WTC11 (cell line): ENCODE measurements around the gene AASS. TPM values are rescaled to one million over a fixed set of nuclear protein-coding genes. Genes with fewer than 3 reads are reported as not detected.

ENCODE experiments used
- ATAC-seq: fragments of 200-7000 bp; cut with Tn5 transposase; 2 replicates; pipeline ENCODE4 v1.10.0; 2021; ENCODE audit warnings: mild to moderate bottlenecking, moderate library complexity
- CTCF ChIA-PET: fragments of 300-600 bp; sonication (Branson Sonifier 250); formaldehyde crosslinking; loops from one replicate; lab custom pipeline; 2021; ENCODE audit warnings: antibody characterized with exemption; lab: Charles Lee
- POLR2A ChIA-PET: fragments of 350-600 bp; sonication (Branson Sonifier 250); formaldehyde crosslinking; loops from one replicate; lab custom pipeline; 2021; ENCODE audit warnings: antibody characterized with exemption; lab: Charles Lee
- DNase-seq: peaks from one replicate; pipeline ENCODE4 v3.0.0; 2021; ENCODE audit warnings: low spot score
- H3K27ac Mint-ChIP-seq: 2 replicates; pipeline ENCODE4 v1.8.0; 2021; ENCODE audit warnings: mixed read lengths
- H3K27me3 Mint-ChIP-seq: 2 replicates; pipeline ENCODE4 v1.8.0; 2021; ENCODE audit warnings: low read depth, mild to moderate bottlenecking, moderate library complexity, mixed read lengths
- H3K36me3 Mint-ChIP-seq: 2 replicates; pipeline ENCODE4 v1.8.0; 2021; ENCODE audit warnings: mixed read lengths
- H3K4me1 Mint-ChIP-seq: 2 replicates; pipeline ENCODE4 v1.8.0; 2022; ENCODE audit warnings: mixed read lengths
- H3K4me3 Mint-ChIP-seq: 2 replicates; pipeline ENCODE4 v1.8.0; 2021; ENCODE audit warnings: mild to moderate bottlenecking, moderate library complexity, mixed read lengths
- H3K9me3 Mint-ChIP-seq: 2 replicates; pipeline ENCODE4 v1.8.0; 2021; ENCODE audit warnings: mixed read lengths
- CREB1 ChIP-seq: sonication (generic); formaldehyde crosslinking; IDR thresholded peaks from 2 replicates; pipeline ENCODE4 v1.8.0; 2023; ENCODE audit warnings: mild to moderate bottlenecking, missing genetic modification reagents
- EMX1 ChIP-seq: fragments of 250-450 bp; sonication (Bioruptor Pico); IDR thresholded peaks from 2 replicates; pipeline ENCODE4 v1.8.0; 2021; ENCODE audit warnings: mild to moderate bottlenecking
- ETV6 ChIP-seq: sonication (generic); formaldehyde crosslinking; IDR thresholded peaks from 2 replicates; pipeline ENCODE4 v1.8.1; 2022; ENCODE audit warnings: mild to moderate bottlenecking, missing genetic modification reagents
- FOXP1 ChIP-seq: sonication (generic); formaldehyde crosslinking; IDR thresholded peaks from 2 replicates; pipeline ENCODE4 v1.8.0; 2022; ENCODE audit warnings: missing genetic modification reagents, mild to moderate bottlenecking, moderate library complexity, borderline replicate concordance
- KAT7 ChIP-seq: sonication (generic); formaldehyde crosslinking; IDR thresholded peaks from 2 replicates; pipeline ENCODE4 v1.8.1; 2023; ENCODE audit warnings: missing genetic modification reagents, mild to moderate bottlenecking, borderline replicate concordance
- PREB ChIP-seq: sonication (generic); formaldehyde crosslinking; IDR thresholded peaks from 2 replicates; pipeline ENCODE4 v1.8.1; 2022; ENCODE audit warnings: mild to moderate bottlenecking, missing genetic modification reagents, moderate library complexity, borderline replicate concordance
- RELA ChIP-seq: sonication (generic); formaldehyde crosslinking; IDR thresholded peaks from 2 replicates; pipeline ENCODE4 v1.8.1; 2022; ENCODE audit warnings: missing genetic modification reagents, mild to moderate bottlenecking, borderline replicate concordance
- RORB ChIP-seq: fragments of 250-450 bp; sonication (Bioruptor Pico); IDR thresholded peaks from 2 replicates; pipeline ENCODE4 v1.9.0; 2021; ENCODE audit warnings: mild to moderate bottlenecking
- ZNF423 ChIP-seq: fragments of 250-450 bp; sonication (Bioruptor Pico); IDR thresholded peaks from 2 replicates; pipeline ENCODE4 v2.1.2; 2022; ENCODE audit warnings: mild to moderate bottlenecking, moderate library complexity
- total RNA-seq: library from RNA; stranded (reverse); gene quantifications from 3 replicates; pipeline ENCODE4 v1.2.3, GENCODE V29; 2021
- TF ChIP-seq, protein P1 (sequence below): fragments of 250-450 bp; sonication (Bioruptor Pico); conservative IDR thresholded peaks from 2 replicates; pipeline ENCODE4 v1.9.0; 2021; ENCODE audit warnings: mild to moderate bottlenecking
- TF ChIP-seq, protein P2 (sequence below): sonication (generic); formaldehyde crosslinking; IDR thresholded peaks from 2 replicates; pipeline ENCODE4 v1.8.0; 2022; ENCODE audit warnings: mild to moderate bottlenecking, missing genetic modification reagents
- TF ChIP-seq, protein P3 (sequence below): sonication (generic); formaldehyde crosslinking; IDR thresholded peaks from 2 replicates; pipeline ENCODE4 v1.8.1; 2023; ENCODE audit warnings: mild to moderate bottlenecking, moderate library complexity, missing genetic modification reagents
- TF ChIP-seq, protein P4 (sequence below): sonication (generic); formaldehyde crosslinking; IDR thresholded peaks from 2 replicates; pipeline ENCODE4 v1.8.0; 2023; ENCODE audit warnings: missing genetic modification reagents
- TF ChIP-seq, protein P5 (sequence below): sonication (generic); formaldehyde crosslinking; IDR thresholded peaks from 2 replicates; pipeline ENCODE4 v1.8.1; 2022; ENCODE audit warnings: mild to moderate bottlenecking, moderate library complexity, missing genetic modification reagents

Gene AASS
- total RNA-seq, 1 experiment from 2014 or later: 308 TPM

- TF ChIP-seq CREB1 (CRISPR knock-in tag) (no peak), PREB (CRISPR knock-in tag) (no peak), EMX1 (CRISPR knock-in tag) (no peak), RORB (CRISPR knock-in tag) (no peak), ZNF423 (no peak)
- TF ChIP-seq, protein P1, sequence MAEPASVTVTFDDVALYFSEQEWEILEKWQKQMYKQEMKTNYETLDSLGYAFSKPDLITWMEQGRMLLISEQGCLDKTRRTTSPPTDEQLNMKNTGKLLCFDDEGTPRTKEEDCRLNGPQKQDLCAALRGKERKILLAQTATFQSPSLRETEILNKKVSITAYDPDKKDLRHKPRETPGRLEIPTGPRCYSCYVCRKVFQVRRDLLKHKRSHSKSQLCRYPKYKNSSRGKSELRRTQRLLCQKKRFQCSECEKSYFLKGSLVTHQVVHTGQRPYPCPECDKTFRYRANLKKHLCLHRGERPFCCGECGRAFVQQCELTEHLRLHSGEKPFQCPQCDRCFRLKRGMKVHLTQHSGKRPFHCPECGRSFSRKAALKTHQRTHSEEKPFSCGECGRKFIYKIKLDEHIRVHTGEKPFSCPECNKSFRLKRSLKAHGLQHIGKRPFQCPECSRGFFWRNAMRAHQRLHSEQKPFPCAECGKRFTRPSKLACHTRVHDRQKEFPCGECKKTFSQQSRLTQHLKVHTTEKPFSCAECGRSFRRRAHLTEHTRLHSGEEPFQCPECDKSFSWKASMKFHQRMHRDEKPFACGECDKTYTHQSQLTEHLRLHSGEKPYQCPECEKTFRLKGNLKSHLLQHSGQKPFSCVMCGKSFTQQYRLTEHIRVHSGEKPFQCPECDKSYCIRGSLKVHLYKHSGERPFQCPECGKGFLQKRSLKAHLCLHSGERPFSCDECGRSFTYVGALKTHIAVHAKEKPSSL (CRISPR knock-in tag): no peak
- TF ChIP-seq, protein P2, sequence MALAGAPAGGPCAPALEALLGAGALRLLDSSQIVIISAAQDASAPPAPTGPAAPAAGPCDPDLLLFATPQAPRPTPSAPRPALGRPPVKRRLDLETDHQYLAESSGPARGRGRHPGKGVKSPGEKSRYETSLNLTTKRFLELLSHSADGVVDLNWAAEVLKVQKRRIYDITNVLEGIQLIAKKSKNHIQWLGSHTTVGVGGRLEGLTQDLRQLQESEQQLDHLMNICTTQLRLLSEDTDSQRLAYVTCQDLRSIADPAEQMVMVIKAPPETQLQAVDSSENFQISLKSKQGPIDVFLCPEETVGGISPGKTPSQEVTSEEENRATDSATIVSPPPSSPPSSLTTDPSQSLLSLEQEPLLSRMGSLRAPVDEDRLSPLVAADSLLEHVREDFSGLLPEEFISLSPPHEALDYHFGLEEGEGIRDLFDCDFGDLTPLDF: no peak
Observed at GRCh38 chr7:122100021-122100420, 44.0 kb downstream of the AASS start (continued).

DNA sequence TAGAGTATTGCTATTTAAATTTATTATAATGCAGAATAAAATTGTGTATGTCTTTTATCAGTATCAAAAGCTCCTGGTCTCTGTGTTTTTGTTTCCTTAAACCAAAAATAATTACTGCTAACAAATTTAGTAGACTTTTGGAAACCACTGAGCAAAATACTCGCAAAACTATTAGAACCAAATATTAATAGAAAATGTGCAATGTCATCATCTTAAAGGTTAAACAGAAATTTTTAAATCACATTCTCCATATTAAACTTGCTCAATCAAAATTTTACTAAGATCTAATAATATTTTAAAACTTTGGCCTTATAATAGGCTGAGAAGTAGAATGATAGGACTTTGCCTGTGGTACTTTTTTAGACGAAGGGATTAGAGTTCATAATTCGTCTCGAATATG, 48.4 kb downstream of the AASS start:
- Mint-ChIP-seq H3K4me1 (peaks cover 16% of the 10 kb centered on the region), H3K4me3 (no peak overlapping the region), H3K9me3 (no peaks in the 10 kb centered on the region), H3K27me3 (no peaks in the 10 kb centered on the region), H3K27ac (no peak overlapping the region), H3K36me3 (peaks cover 57% of the 10 kb centered on the region)
- ChIA-PET CTCF (interaction anchor here (0.6 kb wide), 1 partner anchor 142 kb away, joined by 4 read pairs; no protein-coding TSS in a partner anchor), POLR2A (no interaction called here)
- TF ChIP-seq, protein P3, sequence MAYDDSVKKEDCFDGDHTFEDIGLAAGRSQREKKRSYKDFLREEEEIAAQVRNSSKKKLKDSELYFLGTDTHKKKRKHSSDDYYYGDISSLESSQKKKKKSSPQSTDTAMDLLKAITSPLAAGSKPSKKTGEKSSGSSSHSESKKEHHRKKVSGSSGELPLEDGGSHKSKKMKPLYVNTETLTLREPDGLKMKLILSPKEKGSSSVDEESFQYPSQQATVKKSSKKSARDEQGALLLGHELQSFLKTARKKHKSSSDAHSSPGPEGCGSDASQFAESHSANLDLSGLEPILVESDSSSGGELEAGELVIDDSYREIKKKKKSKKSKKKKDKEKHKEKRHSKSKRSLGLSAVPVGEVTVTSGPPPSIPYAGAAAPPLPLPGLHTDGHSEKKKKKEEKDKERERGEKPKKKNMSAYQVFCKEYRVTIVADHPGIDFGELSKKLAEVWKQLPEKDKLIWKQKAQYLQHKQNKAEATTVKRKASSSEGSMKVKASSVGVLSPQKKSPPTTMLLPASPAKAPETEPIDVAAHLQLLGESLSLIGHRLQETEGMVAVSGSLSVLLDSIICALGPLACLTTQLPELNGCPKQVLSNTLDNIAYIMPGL: no peak
- TF ChIP-seq CREB1 (CRISPR knock-in tag) (no peak), ETV6 (no peak), KAT7 (no peak), RORB (CRISPR knock-in tag) (no peak), FOXP1 (no peak), RELA (CRISPR knock-in tag) (no peak)
- TF ChIP-seq, protein P4, sequence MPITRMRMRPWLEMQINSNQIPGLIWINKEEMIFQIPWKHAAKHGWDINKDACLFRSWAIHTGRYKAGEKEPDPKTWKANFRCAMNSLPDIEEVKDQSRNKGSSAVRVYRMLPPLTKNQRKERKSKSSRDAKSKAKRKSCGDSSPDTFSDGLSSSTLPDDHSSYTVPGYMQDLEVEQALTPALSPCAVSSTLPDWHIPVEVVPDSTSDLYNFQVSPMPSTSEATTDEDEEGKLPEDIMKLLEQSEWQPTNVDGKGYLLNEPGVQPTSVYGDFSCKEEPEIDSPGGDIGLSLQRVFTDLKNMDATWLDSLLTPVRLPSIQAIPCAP (CRISPR knock-in tag): no peak
- TF ChIP-seq, protein P1 (CRISPR knock-in tag): no peak
- TF ChIP-seq, protein P5, sequence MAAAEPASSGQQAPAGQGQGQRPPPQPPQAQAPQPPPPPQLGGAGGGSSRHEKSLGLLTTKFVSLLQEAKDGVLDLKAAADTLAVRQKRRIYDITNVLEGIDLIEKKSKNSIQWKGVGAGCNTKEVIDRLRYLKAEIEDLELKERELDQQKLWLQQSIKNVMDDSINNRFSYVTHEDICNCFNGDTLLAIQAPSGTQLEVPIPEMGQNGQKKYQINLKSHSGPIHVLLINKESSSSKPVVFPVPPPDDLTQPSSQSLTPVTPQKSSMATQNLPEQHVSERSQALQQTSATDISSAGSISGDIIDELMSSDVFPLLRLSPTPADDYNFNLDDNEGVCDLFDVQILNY (CRISPR knock-in tag): no peak
- ATAC-seq (no peak), DNase-seq (no peak)
